ENCODE results near the gene HGS. TPM values are rescaled to one million over a fixed set of nuclear protein-coding genes. Genes with fewer than 3 reads are reported as not detected.

The HGS gene
- total and polyA plus RNA-seq, 2 of the 13 experiments (the other 11 are each of a cell fraction or from before 2014, with no cell fraction given): 73.3 to 78.1 TPM

DNA sequence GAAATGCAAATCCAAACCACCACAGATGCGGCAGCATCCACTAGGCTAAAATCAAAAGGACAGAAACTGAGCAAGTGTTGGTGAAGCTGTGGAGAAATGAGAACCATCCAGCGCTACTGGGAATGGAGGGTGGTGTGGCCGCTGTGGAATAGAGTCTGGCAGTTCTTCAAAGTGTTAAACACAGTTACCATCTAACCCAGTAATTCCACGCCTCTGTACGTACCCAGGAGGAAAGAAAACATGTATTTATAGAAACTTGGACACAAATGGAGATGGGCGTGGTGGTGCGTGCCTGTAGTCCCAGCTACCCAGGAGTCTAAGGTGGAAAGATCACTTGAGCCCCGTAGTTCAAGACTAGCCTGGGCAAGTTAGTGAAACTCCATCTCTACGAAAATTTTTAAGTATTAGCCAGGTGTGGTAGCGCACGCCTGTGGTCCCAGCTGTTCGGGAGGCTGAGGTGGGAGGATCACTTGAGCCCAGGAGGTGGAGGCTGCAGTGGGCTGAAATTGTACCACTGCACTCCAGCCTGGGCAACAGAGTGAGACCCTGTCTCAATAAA is 39.9 kb downstream of the HGS start (continued):
- TF ChIP-seq, protein P1, sequence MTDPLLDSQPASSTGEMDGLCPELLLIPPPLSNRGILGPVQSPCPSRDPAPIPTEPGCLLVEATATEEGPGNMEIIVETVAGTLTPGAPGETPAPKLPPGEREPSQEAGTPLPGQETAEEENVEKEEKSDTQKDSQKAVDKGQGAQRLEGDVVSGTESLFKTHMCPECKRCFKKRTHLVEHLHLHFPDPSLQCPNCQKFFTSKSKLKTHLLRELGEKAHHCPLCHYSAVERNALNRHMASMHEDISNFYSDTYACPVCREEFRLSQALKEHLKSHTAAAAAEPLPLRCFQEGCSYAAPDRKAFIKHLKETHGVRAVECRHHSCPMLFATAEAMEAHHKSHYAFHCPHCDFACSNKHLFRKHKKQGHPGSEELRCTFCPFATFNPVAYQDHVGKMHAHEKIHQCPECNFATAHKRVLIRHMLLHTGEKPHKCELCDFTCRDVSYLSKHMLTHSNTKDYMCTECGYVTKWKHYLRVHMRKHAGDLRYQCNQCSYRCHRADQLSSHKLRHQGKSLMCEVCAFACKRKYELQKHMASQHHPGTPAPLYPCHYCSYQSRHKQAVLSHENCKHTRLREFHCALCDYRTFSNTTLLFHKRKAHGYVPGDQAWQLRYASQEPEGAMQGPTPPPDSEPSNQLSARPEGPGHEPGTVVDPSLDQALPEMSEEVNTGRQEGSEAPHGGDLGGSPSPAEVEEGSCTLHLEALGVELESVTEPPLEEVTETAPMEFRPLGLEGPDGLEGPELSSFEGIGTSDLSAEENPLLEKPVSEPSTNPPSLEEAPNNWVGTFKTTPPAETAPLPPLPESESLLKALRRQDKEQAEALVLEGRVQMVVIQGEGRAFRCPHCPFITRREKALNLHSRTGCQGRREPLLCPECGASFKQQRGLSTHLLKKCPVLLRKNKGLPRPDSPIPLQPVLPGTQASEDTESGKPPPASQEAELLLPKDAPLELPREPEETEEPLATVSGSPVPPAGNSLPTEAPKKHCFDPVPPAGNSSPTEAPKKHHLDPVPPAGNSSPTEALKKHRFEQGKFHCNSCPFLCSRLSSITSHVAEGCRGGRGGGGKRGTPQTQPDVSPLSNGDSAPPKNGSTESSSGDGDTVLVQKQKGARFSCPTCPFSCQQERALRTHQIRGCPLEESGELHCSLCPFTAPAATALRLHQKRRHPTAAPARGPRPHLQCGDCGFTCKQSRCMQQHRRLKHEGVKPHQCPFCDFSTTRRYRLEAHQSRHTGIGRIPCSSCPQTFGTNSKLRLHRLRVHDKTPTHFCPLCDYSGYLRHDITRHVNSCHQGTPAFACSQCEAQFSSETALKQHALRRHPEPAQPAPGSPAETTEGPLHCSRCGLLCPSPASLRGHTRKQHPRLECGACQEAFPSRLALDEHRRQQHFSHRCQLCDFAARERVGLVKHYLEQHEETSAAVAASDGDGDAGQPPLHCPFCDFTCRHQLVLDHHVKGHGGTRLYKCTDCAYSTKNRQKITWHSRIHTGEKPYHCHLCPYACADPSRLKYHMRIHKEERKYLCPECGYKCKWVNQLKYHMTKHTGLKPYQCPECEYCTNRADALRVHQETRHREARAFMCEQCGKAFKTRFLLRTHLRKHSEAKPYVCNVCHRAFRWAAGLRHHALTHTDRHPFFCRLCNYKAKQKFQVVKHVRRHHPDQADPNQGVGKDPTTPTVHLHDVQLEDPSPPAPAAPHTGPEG (CRISPR knock-in tag; IDR thresholded peaks at IDR 0.05): 0 out of 2 replicates have a peak, but pooled peaks have one; percentile 63

DNA sequence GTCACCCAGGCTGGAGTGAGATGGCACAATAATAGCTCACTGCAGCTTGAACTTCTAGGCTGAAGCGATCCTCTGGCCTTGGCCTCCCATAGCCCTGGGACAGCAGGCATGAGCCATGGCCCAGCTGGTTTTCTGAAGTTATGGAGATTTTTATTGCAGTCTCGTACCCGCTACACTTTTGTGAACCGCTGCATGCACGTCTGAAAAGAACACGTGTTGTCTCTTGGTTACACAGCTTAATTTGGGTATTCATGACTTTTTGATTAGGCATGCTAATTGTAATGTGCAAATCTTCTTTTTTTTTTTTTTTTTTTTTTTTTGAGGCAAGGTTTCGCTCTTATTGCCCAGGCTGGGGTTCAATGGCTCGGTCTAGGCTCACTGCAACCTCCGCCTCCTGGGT is 41.6 kb downstream of the HGS start:
- no peaks in the 10 kb centered on the region for H4K20me1 ChIP-seq (ENCODE audit: insufficient read depth, low read length)
- ATAC-seq: no peak
- no TSS peak for BruUV-seq (replicated peaks)
- intact Hi-C loops (cut with micrococcal nuclease; ENCODE audit: unreplicated experiment) (no loop called here), in situ Hi-C loops (cut with HindIII; ENCODE audit: extremely low pct_ligation_motif_present, low pct_unique_long_range_greater_than_20kb) (no loop called here)
- H3K4me1 ChIP-seq (ENCODE audit: insufficient read depth, low read length): peaks cover 42% of the 10 kb centered on the region
- H3K79me2 ChIP-seq (ENCODE audit: insufficient read depth, low read length): no peaks in the 10 kb centered on the region
- no peak overlapping the region for H3K9ac ChIP-seq (ENCODE audit: insufficient read depth, low read depth, low read length)
- no peaks in the 10 kb centered on the region for H3K27me3 ChIP-seq (ENCODE audit: control insufficient read depth in 1 of 2, insufficient read depth in 2 of 2, low read length in 2 of 2)
- CTCF ChIA-PET (ENCODE audit: low intra/inter-chr PET ratio, low total read pairs): no interaction called here
- 91% methylated on average over 9 of the region's 9 CpGs for WGBS (ENCODE audit: low lambda C conversion rate)
- no peak overlapping the region for H3K4me3 ChIP-seq (replicated peaks in 1 of 3; ENCODE audit: insufficient read depth in 1 of 3, low read depth in 2 of 3, low read length in 3 of 3)
- TF ChIP-seq, protein P2, sequence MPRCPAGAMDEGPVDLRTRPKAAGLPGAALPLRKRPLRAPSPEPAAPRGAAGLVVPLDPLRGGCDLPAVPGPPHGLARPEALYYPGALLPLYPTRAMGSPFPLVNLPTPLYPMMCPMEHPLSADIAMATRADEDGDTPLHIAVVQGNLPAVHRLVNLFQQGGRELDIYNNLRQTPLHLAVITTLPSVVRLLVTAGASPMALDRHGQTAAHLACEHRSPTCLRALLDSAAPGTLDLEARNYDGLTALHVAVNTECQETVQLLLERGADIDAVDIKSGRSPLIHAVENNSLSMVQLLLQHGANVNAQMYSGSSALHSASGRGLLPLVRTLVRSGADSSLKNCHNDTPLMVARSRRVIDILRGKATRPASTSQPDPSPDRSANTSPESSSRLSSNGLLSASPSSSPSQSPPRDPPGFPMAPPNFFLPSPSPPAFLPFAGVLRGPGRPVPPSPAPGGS (CRISPR knock-in tag; IDR thresholded peaks at IDR 0.05): no peak
- 0 out of 2 replicates have a peak, but pooled peaks have one; percentile 30 for TF ChIP-seq POLR2AphosphoS2 (IDR thresholded peaks at IDR 0.05; ENCODE audit: low read depth, low read length)
- no peak for DNase-seq (ENCODE audit: low spot score)
- no peaks in the 10 kb centered on the region for H3K36me3 ChIP-seq (replicated peaks in 1 of 2; ENCODE audit: control insufficient read depth in 1 of 2, insufficient read depth in 2 of 2, low read length in 2 of 2)
- no peak for FAIRE-seq
- H3K27ac ChIP-seq (ENCODE audit: extremely low read length, insufficient read depth, low read length): no peak overlapping the region
- POLR2A ChIA-PET: interaction anchor here (0.7 to 5.8 kb wide), 3 partner anchors 12 to 135 kb away, joined by 3 to 72 read pairs (median 4); partner anchors contain the start of genes P4HB and SLC25A10
- no peaks in the 10 kb centered on the region for H3K9me3 ChIP-seq (ENCODE audit: low read length)
- no peak overlapping the region for H3K4me2 ChIP-seq (ENCODE audit: low read depth, low read length)
- H2AFZ ChIP-seq (ENCODE audit: low read length): no peak overlapping the region
